Calu3 (cell line): ENCODE results near the gene XIRP1. TPM values are rescaled to one million over a fixed set of nuclear protein-coding genes. Genes with fewer than 3 reads are reported as not detected.

Experiments
- BruUV-seq: library from RNA; stranded (reverse); fragments of 400-500 nt; replicated peaks from 2 replicates; lab custom pipeline; 2021; lab: Mats Ljungman, UMichigan
- CTCF ChIA-PET: fragments of 300-600 bp; sonication (Branson Sonifier 250); formaldehyde crosslinking; loops from one replicate; lab custom pipeline; 2022; ENCODE audit warnings: antibody characterized with exemption; lab: Charles Lee
- DNase-seq: peaks from one replicate; pipeline ENCODE4 v3.0.0; 2022
- H3K27ac Mint-ChIP-seq: one replicate; pipeline ENCODE4 v1.8.0; 2022; ENCODE audit warnings: mixed read lengths; ENCODE audit not compliant: unreplicated experiment
- H3K27me3 Mint-ChIP-seq: one replicate; pipeline ENCODE4 v1.8.0; 2022; ENCODE audit warnings: mixed read lengths; ENCODE audit not compliant: unreplicated experiment
- H3K36me3 Mint-ChIP-seq: one replicate; pipeline ENCODE4 v1.8.0; 2022; ENCODE audit warnings: mild to moderate bottlenecking, moderate library complexity, mixed read lengths; ENCODE audit not compliant: insufficient read depth, unreplicated experiment
- H3K4me1 Mint-ChIP-seq: one replicate; pipeline ENCODE4 v1.8.0; 2022; ENCODE audit warnings: mild to moderate bottlenecking, low read depth, mixed read lengths; ENCODE audit not compliant: unreplicated experiment
- H3K4me3 Mint-ChIP-seq: one replicate; pipeline ENCODE4 v1.8.0; 2022; ENCODE audit warnings: mild to moderate bottlenecking, low read depth, moderate library complexity, mixed read lengths; ENCODE audit not compliant: unreplicated experiment
- H3K9me3 Mint-ChIP-seq: one replicate; pipeline ENCODE4 v1.8.0; 2022; ENCODE audit warnings: low read depth, mixed read lengths; ENCODE audit not compliant: unreplicated experiment
- intact Hi-C: fragments of 100-400 bp; cut with micrococcal nuclease; formaldehyde crosslinking; loops from one replicate; pipeline ENCODE4 v1.10.0; 2022; ENCODE audit not compliant: unreplicated experiment
- total RNA-seq: library from RNA; stranded (reverse); gene quantifications from 2 replicates; pipeline ENCODE4 v1.2.3, GENCODE V29; 2022
- TF ChIP-seq, protein P1 (sequence below): fragments of 200-600 bp; IDR thresholded peaks from one replicate; pipeline ENCODE4 v1.8.0; 2022; ENCODE audit warnings: antibody characterized with exemption; ENCODE audit not compliant: unreplicated experiment

Gene XIRP1
- total RNA-seq, 1 experiment from 2014 or later: not detected

- BruUV-seq: no TSS peak
- CTCF ChIA-PET: interaction anchor here (0.5 kb wide), 1 partner anchor 50 kb away, joined by 5 read pairs; no protein-coding TSS in a partner anchor
- peaks cover 63% of the 10 kb centered on the region for H3K27me3 Mint-ChIP-seq
Observed at GRCh38 chr3:39205131-39205530, 12.7 kb upstream of the XIRP1 start.

DNA sequence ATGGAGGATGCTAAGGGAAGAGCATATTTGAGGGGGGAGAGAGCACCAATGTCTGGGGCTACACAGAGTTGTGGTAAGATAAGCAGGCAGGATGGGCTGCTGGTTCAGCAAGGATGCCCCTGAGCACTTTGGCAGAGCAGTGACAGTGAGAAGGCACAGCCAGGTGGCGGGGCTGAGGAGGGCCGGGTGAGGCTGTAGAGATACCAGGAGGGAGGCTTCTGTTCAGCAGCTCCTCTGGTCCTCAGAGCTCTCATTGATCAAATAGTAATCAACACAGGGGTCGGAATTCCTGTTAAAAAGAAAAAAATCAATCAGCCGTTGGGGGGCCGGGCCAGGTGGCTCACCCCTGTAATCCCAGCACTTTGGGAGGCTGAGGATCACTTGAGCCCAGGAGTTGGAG lies 11.5 kb upstream of the XIRP1 start:
- Mint-ChIP-seq H3K4me3 (no peak overlapping the region), H3K4me1 (no peaks in the 10 kb centered on the region), H3K27ac (no peak overlapping the region), H3K36me3 (no peaks in the 10 kb centered on the region), H3K27me3 (peaks cover 63% of the 10 kb centered on the region), H3K9me3 (no peaks in the 10 kb centered on the region)
- CTCF ChIA-PET: no interaction called here
- TF ChIP-seq, protein P1, sequence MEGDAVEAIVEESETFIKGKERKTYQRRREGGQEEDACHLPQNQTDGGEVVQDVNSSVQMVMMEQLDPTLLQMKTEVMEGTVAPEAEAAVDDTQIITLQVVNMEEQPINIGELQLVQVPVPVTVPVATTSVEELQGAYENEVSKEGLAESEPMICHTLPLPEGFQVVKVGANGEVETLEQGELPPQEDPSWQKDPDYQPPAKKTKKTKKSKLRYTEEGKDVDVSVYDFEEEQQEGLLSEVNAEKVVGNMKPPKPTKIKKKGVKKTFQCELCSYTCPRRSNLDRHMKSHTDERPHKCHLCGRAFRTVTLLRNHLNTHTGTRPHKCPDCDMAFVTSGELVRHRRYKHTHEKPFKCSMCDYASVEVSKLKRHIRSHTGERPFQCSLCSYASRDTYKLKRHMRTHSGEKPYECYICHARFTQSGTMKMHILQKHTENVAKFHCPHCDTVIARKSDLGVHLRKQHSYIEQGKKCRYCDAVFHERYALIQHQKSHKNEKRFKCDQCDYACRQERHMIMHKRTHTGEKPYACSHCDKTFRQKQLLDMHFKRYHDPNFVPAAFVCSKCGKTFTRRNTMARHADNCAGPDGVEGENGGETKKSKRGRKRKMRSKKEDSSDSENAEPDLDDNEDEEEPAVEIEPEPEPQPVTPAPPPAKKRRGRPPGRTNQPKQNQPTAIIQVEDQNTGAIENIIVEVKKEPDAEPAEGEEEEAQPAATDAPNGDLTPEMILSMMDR: no peak
- no TSS peak for BruUV-seq
- DNase-seq: no peak
- intact Hi-C loops: no loop called here

More at GRCh38 chr3:39205131-39205530, 12.7 kb upstream of the XIRP1 start:
- Mint-ChIP-seq H3K27ac (no peak overlapping the region), H3K4me3 (no peak overlapping the region), H3K9me3 (no peaks in the 10 kb centered on the region), H3K36me3 (no peaks in the 10 kb centered on the region), H3K4me1 (no peaks in the 10 kb centered on the region)
- intact Hi-C loops: loop anchor here (5.0 kb wide), 1 partner anchor 82 kb away; no protein-coding TSS in a partner anchor
- DNase-seq: no peak
- TF ChIP-seq, protein P1: no peak

- H3K27ac Mint-ChIP-seq: no peak overlapping the region
- H3K4me3 Mint-ChIP-seq: no peak overlapping the region
- CTCF ChIA-PET: no interaction called here
- TF ChIP-seq, protein P1: no peak
- intact Hi-C loops: no loop called here
- no TSS peak for BruUV-seq
- no peaks in the 10 kb centered on the region for H3K36me3 Mint-ChIP-seq
- peaks cover 62% of the 10 kb centered on the region for H3K27me3 Mint-ChIP-seq
- no peaks in the 10 kb centered on the region for H3K9me3 Mint-ChIP-seq
- H3K4me1 Mint-ChIP-seq: no peaks in the 10 kb centered on the region
- no peak for DNase-seq
Observed at GRCh38 chr3:39203402-39203801, 11.0 kb upstream of the XIRP1 start.

DNA sequence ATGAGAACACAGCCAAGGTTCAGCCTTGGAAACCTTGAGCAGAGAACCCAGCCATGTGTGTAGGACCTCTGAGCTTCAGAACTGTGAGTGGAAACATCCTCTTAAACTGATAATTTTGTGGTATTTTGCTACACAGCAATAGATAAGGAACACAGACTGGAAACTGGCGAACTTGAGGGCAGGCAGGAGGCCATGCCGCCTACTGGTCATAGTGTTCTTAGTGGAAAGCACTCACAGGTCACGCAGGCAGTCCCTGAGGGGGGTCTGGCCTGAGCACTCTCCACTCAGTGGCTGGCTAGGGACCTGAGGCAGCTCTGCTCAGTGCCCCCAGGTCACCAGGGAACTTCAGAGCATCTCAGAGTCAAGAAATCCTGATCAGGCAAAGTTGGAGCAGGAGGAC lies 9.7 kb upstream of the XIRP1 start:
- intact Hi-C loops: no loop called here
- Mint-ChIP-seq H3K4me1 (no peaks in the 10 kb centered on the region), H3K9me3 (no peaks in the 10 kb centered on the region), H3K36me3 (no peaks in the 10 kb centered on the region), H3K27ac (no peak overlapping the region), H3K27me3 (peaks cover 48% of the 10 kb centered on the region), H3K4me3 (no peak overlapping the region)
- TF ChIP-seq, protein P1: no peak
- CTCF ChIA-PET: interaction anchor here (0.6 kb wide), 1 partner anchor 55 kb away, joined by 4 read pairs; no protein-coding TSS in a partner anchor
- no TSS peak for BruUV-seq
- no peak for DNase-seq
